D721Med (cell line): ENCODE data around the gene GLP2R.

Experiments used
- DNase-seq: peaks from one replicate; pipeline ENCODE4 v3.0.0; 2011; ENCODE audit warnings: low spot score; ENCODE audit not compliant: insufficient read length
- FAIRE-seq: peaks from 2 replicates; lab custom pipeline; 2011; peaks lifted over from hg19 to GRCh38; lab: Jason Lieb, UNC
- CTCF ChIP-seq: IDR thresholded peaks from 2 replicates; pipeline ENCODE4 v1.5.1; 2012; ENCODE audit warnings: mild to moderate bottlenecking, control low read depth; ENCODE audit not compliant: insufficient read depth; ENCODE audit errors: missing control alignments

The GLP2R gene

GRCh38 chr17:9934331-9934730 lies 108.6 kb downstream of the GLP2R start:
- DNase-seq, result no peak
- FAIRE-seq, result no peak
- no peak for TF ChIP-seq CTCF

GRCh38 chr17:9935408-9935807 lies 109.7 kb downstream of the GLP2R start:
- no peak for TF ChIP-seq CTCF
- FAIRE-seq (no peak), DNase-seq (no peak)

- no peak for FAIRE-seq
These were observed 110.4 kb downstream of the GLP2R start for GRCh38 chr17:9936095-9936494.

GRCh38 chr17:9937241-9937761 lies 111.6 kb downstream of the GLP2R start:
- no peak for FAIRE-seq
- TF ChIP-seq CTCF, result no peak
- no peak for DNase-seq

More at GRCh38 chr17:9936095-9936494, 110.4 kb downstream of the GLP2R start:
- DNase-seq, result no peak
- TF ChIP-seq CTCF, result no peak

GRCh38 chr17:9937901-9938300 lies 112.2 kb downstream of the GLP2R start:
- FAIRE-seq, result no peak
- DNase-seq, result no peak
- TF ChIP-seq CTCF, result no peak

GRCh38 chr17:9938764-9939163 lies 113.0 kb downstream of the GLP2R start:
- FAIRE-seq (no peak), DNase-seq (no peak)
- no peak for TF ChIP-seq CTCF

- no peak for DNase-seq
- TF ChIP-seq CTCF, result no peak
- no peak for FAIRE-seq
These were observed 115.1 kb downstream of the GLP2R start for GRCh38 chr17:9940841-9941240.
